Fibroblast of skin of left quadriceps (primary cell): Measurements from ENCODE around the gene SYT6.

ENCODE experiments used
- DNase-seq, 2 experiments: peaks; one replicate each; pipeline ENCODE4 v3.0.0-alpha.2; 2013; ENCODE audit warnings: low read depth in 2 of 2

Gene SYT6

GRCh38 chr1:114093624-114094362, 59.9 kb downstream of the SYT6 start:
- no peak for DNase-seq

GRCh38 chr1:114092186-114093062, 61.2 kb downstream of the SYT6 start:
- no peak for DNase-seq

DNA sequence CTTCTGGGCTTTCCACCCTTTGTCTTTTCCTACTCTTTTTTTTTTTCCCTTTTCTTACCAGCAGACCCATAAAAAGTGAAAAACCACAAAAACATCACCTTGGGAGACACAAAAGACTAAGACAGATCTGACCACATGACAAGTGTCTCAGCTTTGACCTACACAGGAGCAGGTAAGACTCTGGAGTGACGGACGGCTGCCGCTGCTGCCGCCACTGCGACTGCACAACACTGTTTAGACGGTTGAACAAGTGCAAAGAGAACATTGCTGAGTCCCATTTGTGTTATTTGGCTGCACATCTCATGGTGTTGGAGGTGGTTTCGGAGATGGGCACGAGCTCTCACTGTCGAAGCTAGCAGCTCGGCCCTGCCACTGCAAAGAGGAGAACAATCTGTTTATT, 62.0 kb downstream of the SYT6 start:
- no peak for DNase-seq

GRCh38 chr1:114090738-114091505, 62.7 kb downstream of the SYT6 start:
- peak in 1 of 2 experiments; percentile 25 for DNase-seq

- no peak for DNase-seq
These were observed 64.0 kb downstream of the SYT6 start for GRCh38 chr1:114089502-114090138.

DNA sequence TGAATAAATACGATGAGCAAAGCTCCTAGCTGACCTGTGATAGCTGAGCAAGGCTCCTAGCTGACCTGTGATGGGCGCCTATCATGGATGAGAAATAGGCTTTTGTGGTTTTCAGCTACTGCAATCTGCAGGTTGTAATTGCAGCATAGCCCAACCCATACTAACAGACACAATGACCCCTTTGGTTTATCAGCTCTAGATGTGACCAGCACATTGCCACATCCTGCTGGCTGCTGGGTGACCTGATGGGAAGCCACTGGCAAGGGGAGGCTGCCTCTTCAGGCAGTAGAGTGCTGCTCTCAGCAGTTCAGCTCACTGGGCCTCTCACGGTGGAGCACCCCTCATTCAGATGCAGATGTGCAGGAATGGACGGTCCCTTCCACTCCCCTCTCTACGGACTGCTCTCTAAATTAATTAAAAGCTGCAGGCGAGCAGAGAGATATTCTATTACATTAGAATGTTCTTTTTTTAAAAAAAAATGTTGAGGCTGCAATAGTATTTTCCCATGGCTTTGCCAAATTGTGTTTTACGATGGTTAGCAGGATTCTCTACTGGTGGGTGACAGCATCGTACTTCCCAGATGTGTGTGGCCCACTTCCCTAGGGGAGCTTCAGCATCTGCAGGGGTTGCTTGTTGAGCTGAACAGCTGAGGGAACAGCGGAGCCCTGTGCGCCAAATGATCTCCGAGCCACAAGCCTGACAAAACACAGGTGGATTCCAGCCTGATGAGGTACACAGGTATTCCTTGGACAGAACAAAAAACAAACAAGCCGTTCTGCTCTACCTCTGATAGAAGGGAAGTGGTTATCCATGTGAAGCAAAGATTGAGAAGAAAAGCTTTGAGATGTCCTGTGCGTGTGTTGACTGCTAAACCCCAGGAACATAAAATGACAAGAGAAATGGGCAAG, 65.0 kb downstream of the SYT6 start:
- DNase-seq: no peak

DNA sequence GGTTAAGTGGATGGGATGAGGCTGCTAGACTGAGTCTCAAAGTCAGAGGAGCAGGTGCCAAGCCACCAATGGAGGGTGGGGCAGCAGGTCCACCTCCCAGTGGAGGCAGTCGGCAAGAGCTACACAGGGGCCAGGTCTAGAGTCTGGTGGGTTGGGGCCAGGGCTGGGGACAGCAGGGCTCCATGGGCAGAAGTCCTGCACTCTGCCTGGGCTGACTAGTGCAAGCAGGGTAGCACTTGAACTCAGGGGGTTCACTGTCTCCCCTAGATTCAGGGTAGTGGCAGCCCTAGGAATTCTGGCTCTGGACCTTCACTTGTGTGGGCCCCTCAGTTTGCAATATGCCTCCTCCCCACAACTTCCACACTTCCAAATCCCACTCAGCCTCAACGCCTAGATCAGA, 66.2 kb downstream of the SYT6 start:
- no peak for DNase-seq

- no peak for DNase-seq
These were observed 66.9 kb downstream of the SYT6 start for GRCh38 chr1:114086601-114087368.

DNA sequence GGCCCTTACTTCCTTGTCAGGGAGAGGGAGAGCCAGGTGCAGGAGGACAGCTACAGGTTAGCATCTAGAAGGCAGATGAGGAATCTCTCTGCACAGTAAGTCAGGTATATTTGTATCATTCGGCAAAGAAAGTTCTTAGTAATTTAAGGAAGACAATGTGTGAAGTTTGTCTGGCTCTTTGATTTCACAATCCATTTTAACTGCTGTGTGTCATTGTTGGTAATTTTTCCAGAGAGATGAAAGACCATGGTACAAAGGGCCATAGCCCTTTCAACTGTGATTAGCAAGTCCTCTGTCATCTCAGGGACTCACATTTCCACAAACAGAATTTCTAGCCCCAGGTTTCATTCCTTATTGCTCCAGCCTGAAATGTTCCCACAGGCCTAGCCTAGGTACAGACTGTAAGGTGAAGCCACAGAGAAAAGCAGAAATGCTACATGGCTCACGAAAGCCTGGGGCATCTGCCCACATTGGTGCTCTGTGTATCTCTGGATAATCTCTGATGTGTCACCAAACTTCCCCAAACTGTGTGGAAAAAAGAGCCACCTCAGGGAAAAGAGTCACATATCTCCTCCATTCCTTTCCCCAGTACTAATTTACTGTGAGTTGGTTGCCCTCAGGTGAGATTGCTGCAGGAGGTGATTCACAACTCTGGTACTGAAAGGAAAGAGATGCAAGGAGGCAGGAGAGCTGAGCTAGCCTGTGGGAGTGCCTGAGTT, 70.6 kb downstream of the SYT6 start:
- no peak for DNase-seq

- DNase-seq: no peak
These were observed 71.4 kb downstream of the SYT6 start for GRCh38 chr1:114082304-114082630.

- DNase-seq: no peak
These were observed 72.0 kb downstream of the SYT6 start for GRCh38 chr1:114081437-114082303.

GRCh38 chr1:114080511-114081436, 72.9 kb downstream of the SYT6 start:
- DNase-seq: no peak

DNA sequence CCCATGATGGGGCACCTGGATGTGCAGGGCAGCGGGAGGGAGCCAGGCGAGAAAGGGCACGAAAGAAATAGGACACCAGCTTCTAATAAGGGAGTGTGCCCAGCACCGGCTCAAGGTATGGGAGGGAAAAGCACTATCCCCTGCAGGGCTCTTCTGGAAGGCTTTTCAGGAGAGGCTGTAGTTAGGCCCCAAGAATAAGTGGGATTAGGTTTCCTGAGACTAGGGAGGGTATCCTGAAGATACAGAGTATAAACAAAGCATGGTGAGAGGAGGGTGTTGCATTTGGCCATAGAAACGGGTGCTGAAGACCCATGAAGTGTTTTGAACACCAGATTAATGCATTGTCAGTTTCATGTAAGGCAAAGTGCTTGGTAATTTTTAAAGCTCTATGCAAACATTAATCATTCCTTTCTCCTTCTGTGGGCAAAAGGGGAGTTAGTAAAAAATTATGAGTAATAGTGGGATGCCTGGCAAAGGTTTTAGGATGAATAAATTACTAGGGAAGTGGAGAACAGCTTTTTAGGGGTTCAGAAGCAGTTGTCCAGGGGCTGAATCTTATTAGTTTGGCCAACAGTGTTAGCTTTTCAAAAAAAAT, 74.0 kb downstream of the SYT6 start:
- no peak for DNase-seq

DNA sequence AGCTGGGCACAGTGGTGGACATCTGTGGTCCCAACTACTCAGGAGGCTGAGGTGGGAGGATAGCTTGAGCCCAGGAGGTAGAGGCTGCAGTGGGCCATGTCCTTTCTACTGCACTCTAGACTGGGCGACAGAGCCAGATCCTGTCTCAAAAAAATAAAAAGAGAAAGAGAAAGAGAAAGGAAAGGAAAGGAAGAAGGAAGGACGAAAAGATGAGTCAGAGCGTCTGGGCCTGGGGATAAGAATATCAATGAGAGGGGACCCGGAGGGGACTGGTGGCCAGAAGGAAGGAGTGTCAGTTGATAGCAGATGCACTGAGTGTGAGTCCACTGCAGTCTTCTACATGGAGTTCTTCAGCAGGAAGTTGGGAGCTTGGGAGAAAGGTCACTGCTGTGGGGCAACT, 75.6 kb downstream of the SYT6 start:
- no peak for DNase-seq

- no peak for DNase-seq
These were observed 76.5 kb downstream of the SYT6 start for GRCh38 chr1:114077188-114077587.

GRCh38 chr1:114076308-114076707, 77.4 kb downstream of the SYT6 start:
- DNase-seq: no peak
